Inflammatory macrophage treated with lipopolysaccharide for 1 hour (primary cell): Measurements from ENCODE around the gene EPX.
A peak's percentile ranks its signal among the peaks of the same experiment; 100 is the strongest.
"Not testable (repeated sequence)": the region's sequence is repeated elsewhere in the genome, so short reads cannot be mapped to it uniquely, and the experiment has no call there.

Source experiments
- DNase-seq, 2 donors: peaks; one replicate each; pipeline ENCODE4 v3.0.0-alpha.2; 2020 to 2022

Gene EPX

GRCh38 chr17:58192612-58193011 lies at the start of gene EPX:
EPX (plus strand) TSS chr17:58192726; CDS start chr17:58192847, 121 bp downstream.
- DNase-seq = no peak

GRCh38 chr17:58143335-58143734 lies 49.2 kb upstream of the EPX start:
- not testable (repeated sequence) for DNase-seq

- no peak for DNase-seq
These were observed 47.7 kb upstream of the EPX start for GRCh38 chr17:58144801-58145200.

- no peak for DNase-seq
These were observed 44.5 kb upstream of the EPX start, which contains the start of gene OR4D1 for GRCh38 chr17:58147930-58148434. OR4D1 (plus strand) TSS chr17:58148384; CDS start chr17:58155154, 6,770 bp downstream.

GRCh38 chr17:58148609-58149008 lies 43.9 kb upstream of the EPX start:
- no peak for DNase-seq

- DNase-seq = no peak
These were observed 42.1 kb upstream of the EPX start for GRCh38 chr17:58150394-58150793.

DNA sequence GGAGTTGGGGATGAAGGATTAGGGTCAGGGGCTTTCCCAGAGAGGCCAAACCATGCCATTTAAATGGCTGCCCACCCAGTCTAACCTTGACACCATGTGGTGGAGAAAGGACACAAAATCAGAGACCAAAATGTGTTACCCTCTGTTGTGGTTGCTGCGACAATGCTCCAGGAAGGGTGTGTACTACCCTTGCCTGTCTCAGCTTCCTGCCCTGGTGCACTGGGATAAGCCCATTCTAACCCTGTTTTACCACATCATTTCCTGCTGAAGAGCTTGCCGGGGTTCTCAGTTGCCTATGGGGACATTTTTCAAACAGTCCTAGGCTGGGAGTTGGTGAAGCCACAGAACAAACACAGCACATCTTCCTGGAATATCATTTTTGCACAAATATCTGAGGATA lies 39.5 kb upstream of the EPX start:
- DNase-seq = peak in 1 of 2 donors; percentile 10

DNA sequence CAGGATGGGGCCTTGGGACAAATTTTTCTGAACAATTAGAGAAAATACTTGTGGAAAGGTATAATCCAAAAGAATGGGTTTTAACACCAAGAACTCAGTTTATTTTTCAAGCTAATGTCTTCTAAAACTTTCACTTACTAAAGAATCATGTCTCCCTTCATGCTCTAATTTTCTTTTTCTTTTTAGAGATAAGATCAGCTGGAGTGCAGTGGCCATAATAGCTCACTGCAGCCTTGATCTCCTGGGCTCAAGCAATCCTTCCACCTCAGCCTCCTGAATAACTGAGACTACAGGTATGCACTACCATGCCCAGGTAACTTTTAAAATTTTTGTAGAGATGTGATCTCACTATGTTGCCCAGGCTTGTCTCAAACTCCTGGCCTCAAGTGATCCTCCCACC lies 38.9 kb upstream of the EPX start:
- DNase-seq = no peak

DNA sequence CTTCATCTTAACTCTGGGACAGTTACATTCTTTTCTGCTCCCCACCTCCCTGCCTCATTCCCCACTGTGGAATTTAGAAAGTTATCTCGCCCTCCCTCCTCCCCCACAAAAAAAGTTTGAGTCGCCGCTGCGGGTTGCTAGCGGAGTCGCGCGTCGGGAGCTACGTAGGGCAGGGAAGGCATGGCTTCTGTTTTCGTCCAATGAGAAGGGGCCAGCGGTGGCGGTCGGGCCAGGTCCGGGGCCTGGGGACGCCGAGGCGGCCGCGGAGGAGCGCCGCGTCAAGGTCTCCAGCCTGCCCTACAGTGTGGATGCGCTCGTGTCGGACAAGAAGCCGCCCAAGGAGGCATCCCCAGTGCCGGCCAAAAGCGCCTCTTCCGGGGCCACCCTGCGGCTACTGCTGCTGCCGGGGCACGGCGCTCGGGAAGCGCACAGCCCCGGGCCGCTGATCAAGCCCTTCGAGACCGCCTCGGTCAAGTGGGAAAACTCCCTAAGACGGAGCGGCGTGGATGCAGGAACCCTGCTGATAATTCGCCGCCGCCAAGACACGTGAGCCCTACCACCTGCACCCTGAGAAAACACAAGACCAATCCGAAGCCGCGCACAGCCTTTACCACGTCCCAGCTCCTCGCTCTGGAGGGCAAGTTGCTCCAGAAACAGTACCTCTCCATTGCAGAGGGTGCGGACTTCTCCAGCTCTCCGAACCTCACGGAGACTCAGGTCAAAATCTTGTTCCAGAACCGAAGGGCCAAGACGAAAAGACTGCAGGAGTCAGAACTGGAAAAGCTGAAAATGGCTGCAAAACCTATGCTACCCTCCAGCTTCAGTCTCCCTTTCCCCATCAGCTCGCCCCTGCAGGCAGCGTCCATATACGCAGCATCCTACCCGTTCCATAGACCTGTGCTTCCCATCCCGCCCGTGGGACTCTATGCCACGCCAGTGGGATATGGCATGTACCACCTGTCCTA lies 35.4 kb upstream of the EPX start:
- DNase-seq = peak; percentile 19 to 38

GRCh38 chr17:58158181-58158580 lies 34.3 kb upstream of the EPX start:
- DNase-seq = no peak

- DNase-seq = no peak
These were observed 31.0 kb upstream of the EPX start for GRCh38 chr17:58161566-58161965.

DNA sequence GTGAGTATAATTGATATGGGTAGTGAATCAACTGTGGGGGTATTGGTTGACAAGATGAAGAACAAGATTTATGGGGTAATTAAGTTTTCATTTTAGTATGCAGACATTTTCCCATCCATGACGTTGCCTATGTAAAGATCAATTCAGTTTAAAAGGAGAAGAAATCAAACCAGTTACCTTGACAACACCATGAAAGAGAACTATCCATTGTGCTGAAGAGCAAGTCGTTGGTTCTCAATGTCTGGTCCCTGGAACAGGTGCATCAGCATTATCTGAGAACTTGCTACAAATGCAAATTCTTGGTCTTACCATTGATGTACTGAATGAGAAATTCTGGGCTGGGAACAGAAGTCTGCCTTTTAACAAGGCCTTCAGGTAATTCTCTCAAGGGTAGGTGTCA lies 26.5 kb upstream of the EPX start:
- DNase-seq = no peak

- no peak for DNase-seq
These were observed 25.8 kb upstream of the EPX start, which contains the start of gene OR4D2 for GRCh38 chr17:58166682-58167081. OR4D2 (plus strand) TSS chr17:58166982; CDS start chr17:58169656, 2,674 bp downstream.

GRCh38 chr17:58170622-58171021 lies 21.9 kb upstream of the EPX start:
- DNase-seq = no peak

DNA sequence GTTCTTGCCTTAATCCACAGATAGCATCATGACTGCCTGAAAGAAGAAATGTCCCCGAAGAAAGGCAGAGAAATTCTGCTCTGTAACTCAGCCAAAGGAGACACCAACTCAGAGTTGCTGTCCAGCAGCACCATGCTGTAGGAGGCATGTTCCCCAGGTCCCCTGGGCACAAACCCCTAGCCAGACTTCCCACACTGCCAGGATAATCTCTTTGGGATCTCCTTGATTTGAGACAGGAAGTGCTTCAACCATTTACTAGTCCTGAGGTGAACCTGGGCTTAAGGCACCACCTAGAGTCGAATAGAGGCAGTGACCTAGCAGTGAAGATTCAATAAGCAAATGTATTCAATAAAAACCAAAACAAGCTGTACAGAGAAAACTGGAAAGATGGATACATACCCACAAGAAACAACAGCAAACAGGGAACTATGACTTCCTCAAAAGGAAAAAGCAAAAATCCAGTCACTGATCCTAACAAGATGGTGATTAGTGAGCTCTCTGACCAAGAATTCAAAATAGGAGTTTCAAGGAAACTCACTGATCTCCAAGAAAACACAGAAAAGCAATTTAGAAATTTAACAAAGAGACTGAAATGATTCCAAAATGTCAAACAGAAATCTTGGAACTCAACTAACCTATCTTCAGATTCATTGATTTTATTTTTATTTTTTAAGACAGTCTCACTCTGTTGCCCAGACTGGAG lies 20.0 kb upstream of the EPX start:
- DNase-seq = no peak

DNA sequence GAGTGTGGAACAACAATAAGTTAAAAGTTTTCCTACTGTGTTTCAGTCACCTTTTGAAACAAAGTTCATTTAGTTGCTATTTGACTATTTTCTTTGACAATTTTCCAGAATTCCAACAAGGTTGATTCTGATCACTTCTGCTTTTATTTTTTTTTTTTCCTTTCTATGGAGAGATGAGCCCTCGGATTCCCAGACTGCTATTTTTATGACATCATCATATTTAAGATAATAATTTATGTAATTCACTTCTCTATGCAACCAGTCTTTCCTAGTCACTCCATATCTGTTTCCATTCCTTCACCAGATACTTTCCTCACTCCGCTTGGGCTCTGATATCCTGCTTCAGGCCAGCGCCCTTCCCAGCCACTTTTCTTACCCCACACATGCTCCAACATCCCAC lies 17.7 kb upstream of the EPX start:
- no peak for DNase-seq

DNA sequence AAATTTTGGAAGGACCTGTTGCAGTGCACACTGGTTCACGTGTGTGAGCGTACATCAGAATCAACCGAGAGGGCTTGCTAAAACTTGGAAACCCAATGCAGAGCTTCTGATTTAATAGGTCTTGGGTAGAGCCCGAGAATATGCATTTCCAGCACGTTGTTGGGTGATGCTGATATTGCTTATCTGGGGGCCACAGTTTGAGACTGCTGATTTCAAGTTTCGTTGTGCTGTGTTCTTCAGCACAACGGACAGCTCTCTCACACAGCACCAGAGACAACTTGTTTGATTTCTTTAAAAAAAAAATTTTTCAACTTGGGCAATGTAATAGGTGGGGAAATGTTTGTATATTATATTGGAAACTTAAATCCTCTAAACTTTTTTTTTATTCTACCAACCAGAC lies 16.3 kb upstream of the EPX start:
- DNase-seq = no peak

- DNase-seq = no peak
These were observed 10.7 kb upstream of the EPX start for GRCh38 chr17:58181796-58182195.

DNA sequence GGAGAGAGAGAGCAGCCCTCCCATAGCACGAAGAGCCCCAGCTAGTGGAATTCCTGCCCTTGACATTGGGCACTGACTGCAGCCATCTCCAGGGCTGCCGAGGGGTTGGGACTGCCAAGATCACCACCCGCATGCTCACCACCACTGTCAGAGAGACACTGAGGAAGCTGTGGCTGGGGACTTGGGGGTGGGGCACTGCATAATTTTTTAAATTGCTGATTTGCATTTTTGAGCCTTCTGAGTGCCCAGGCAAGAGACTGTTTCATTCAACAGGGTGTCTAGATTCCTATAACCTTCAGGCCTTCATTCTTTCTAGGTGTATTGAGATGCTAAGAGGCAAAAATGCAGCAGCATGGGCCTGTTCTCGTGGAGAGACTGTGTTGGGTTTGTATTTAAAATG lies 9.0 kb upstream of the EPX start:
- DNase-seq = no peak

GRCh38 chr17:58184308-58184985 lies 8.1 kb upstream of the EPX start:
- DNase-seq = no peak

DNA sequence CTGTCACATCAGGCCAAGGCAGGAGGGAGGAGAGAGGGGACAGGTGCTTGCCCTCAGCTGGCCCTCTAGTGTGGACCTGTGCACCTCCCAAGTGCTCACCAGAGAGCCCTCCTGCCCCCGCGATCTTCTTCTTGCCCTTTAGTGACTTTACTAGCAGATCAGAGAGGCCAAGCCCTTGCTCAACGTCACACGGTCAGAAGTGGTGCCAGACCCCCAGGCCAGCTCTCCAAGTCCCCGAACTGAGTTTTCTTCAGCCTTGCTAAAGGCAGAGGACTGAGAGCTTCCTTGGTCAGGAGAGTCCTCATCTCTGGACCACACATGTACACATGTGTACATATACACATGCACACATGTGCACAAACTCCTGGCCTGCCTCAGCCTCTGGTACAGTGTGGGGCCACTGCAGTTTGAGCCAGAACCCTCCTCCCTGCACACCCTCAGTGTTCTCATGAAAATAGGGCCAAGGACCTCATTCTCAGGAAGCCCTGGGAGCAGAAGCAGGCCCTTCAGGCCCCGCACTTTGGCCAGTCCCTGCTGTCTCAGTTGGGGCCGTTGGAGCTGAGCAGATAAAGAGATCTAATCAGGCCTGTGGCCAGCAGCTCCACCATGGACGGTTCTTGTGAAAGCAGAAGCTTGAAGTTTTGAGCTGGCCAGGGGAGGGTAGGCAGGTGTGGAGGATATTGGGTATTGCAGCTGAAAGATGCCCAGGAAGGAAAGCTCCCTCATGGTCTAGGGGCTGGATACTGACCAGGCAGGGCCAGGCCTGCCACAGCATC lies 7.4 kb upstream of the EPX start:
- DNase-seq = no peak

DNA sequence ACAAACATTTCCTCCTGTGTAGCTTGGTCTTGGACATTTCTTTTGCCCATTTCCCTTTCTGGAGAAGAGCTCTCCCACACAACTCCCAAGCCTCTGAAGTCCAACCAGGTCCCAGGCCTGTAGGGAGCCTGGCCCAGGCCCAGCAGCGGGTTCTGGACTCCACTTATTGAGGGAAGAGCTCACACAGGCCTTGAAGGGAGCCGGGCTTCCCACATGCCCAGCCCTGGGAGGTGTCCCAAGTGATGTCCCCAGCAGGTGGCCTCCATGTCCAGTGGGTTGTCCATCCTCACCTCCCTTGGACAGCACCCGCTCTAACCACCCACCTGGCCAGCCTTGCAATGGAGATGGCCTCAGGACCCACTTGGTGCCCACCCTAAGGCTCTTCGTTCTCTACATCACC lies 5.9 kb upstream of the EPX start:
- no peak for DNase-seq
